Stimulated activated CD4-positive, alpha-beta T cell treated with anti-CD3 and anti-CD28 coated beads, Interleukin-2, amount 100 ng/mL, for 24 hours (primary cell): Measurements from ENCODE around the gene GALNT16.
"Not testable (repeated sequence)": the region's sequence is repeated elsewhere in the genome, so short reads cannot be mapped to it uniquely, and the experiment has no call there.

Source experiments
- DNase-seq, 2 donors: peaks; one replicate each; pipeline ENCODE4 v3.0.0-alpha.2; 2020

Gene GALNT16

GRCh38 chr14:69370061-69370460 lies 110.1 kb downstream of the GALNT16 start:
- no peak for DNase-seq

GRCh38 chr14:69372146-69372545 lies 112.2 kb downstream of the GALNT16 start:
- DNase-seq, result no peak

GRCh38 chr14:69373104-69373503 lies 113.1 kb downstream of the GALNT16 start:
- no peak for DNase-seq

- no peak for DNase-seq
Observed at GRCh38 chr14:69374235-69374634, 114.3 kb downstream of the GALNT16 start.

- DNase-seq, result no peak
Observed at GRCh38 chr14:69375182-69375581, 115.2 kb downstream of the GALNT16 start.

- no peak for DNase-seq
Observed at GRCh38 chr14:69375722-69376121, 115.8 kb downstream of the GALNT16 start.

GRCh38 chr14:69376439-69376838 lies 116.5 kb downstream of the GALNT16 start:
- DNase-seq, result no peak

- no peak for DNase-seq
Observed at GRCh38 chr14:69378274-69378673, 118.3 kb downstream of the GALNT16 start.

- DNase-seq, result no peak
Observed at GRCh38 chr14:69387311-69387710, 127.4 kb downstream of the GALNT16 start.

- not testable (repeated sequence) for DNase-seq
Observed at GRCh38 chr14:69391400-69391799, 131.4 kb downstream of the GALNT16 start.

GRCh38 chr14:69392481-69392880 lies 132.5 kb downstream of the GALNT16 start:
- DNase-seq, result no peak

GRCh38 chr14:69395929-69396328 lies 136.0 kb downstream of the GALNT16 start:
- DNase-seq, result no peak

GRCh38 chr14:69398053-69398817 lies 138.3 kb downstream of the GALNT16 start, which contains the start of the genes ERH and SLC39A9:
Gene ERH (minus strand): TSS chr14:69398299. CDS start chr14:69398233, 66 bp downstream.
Gene SLC39A9 (plus strand): TSS chr14:69398692. CDS start chr14:69399370, 678 bp downstream.
- peak; percentile 91 to 92 for DNase-seq

GRCh38 chr14:69398818-69399210 lies 138.9 kb downstream of the GALNT16 start:
- no peak for DNase-seq

- DNase-seq, result no peak
Observed at GRCh38 chr14:69399750-69400149, 139.8 kb downstream of the GALNT16 start.

GRCh38 chr14:69400154-69400553 lies 140.2 kb downstream of the GALNT16 start:
- no peak for DNase-seq

GRCh38 chr14:69401841-69402240 lies 141.9 kb downstream of the GALNT16 start:
- DNase-seq, result no peak

- no peak for DNase-seq
Observed at GRCh38 chr14:69404478-69404877, 144.5 kb downstream of the GALNT16 start.

GRCh38 chr14:69404883-69405282 lies 144.9 kb downstream of the GALNT16 start:
- DNase-seq, result no peak

- DNase-seq, result no peak
Observed at GRCh38 chr14:69405762-69406161, 145.8 kb downstream of the GALNT16 start.
